GM12801 (cell line): ENCODE measurements around the gene CFAP69.

Experiments used
- CTCF ChIP-seq: IDR thresholded peaks from one replicate; pipeline ENCODE4 v1.5.1; 2011; ENCODE audit warnings: control low read depth; ENCODE audit not compliant: insufficient read length; ENCODE audit errors: extremely low read depth

CFAP69 gene

GRCh38 chr7:90311175-90311574, 66.2 kb downstream of the CFAP69 start:
- TF ChIP-seq CTCF, result no peak

GRCh38 chr7:90312745-90313144, 67.8 kb downstream of the CFAP69 start:
- no peak for TF ChIP-seq CTCF

- TF ChIP-seq CTCF, result no peak
Observed at GRCh38 chr7:90313907-90314306, 68.9 kb downstream of the CFAP69 start.

- TF ChIP-seq CTCF, result no peak
Observed at GRCh38 chr7:90320014-90320413, 75.0 kb downstream of the CFAP69 start.

- no peak for TF ChIP-seq CTCF
Observed at GRCh38 chr7:90320418-90320800, 75.4 kb downstream of the CFAP69 start.

- TF ChIP-seq CTCF, result no peak
Observed at GRCh38 chr7:90320801-90321494, 76.0 kb downstream of the CFAP69 start, which contains the start of gene FAM237B. Gene FAM237B (minus strand): TSS chr7:90321304. CDS start chr7:90319748, 1,556 bp downstream.

- no peak for TF ChIP-seq CTCF
Observed at GRCh38 chr7:90322837-90323236, 77.9 kb downstream of the CFAP69 start.
